HepG2 (cell line): Measurements from ENCODE around the gene ITIH3. TPM values are rescaled to one million over a fixed set of nuclear protein-coding genes. Genes with fewer than 3 reads are reported as not detected.

ENCODE experiments used
- ARHGAP35 ChIP-seq: sonication (generic); formaldehyde crosslinking; IDR thresholded peaks from 2 replicates; pipeline ENCODE4 v1.9.0; 2022; ENCODE audit warnings: mild to moderate bottlenecking, inconsistent platforms, moderate library complexity, missing genetic modification reagents, borderline replicate concordance
- BCL6 ChIP-seq: IDR thresholded peaks from 2 replicates; pipeline ENCODE4 v1.6.1; 2016; ENCODE audit warnings: missing genetic modification reagents, missing compliant biosample characterization
- ETV6 ChIP-seq: sonication (generic); formaldehyde crosslinking; conservative IDR thresholded peaks from 2 replicates; pipeline ENCODE4 v1.4.0; 2020; ENCODE audit warnings: missing genetic modification reagents
- HNF4A ChIP-seq: sonication (generic); formaldehyde crosslinking; IDR thresholded peaks from 2 replicates; pipeline ENCODE4 v1.4.0; 2020; ENCODE audit warnings: missing genetic modification reagents
- IKZF4 ChIP-seq: sonication (generic); formaldehyde crosslinking; IDR thresholded peaks from 2 replicates; pipeline ENCODE4 v1.5.1; 2020; ENCODE audit warnings: borderline replicate concordance, mild to moderate bottlenecking, low read depth, missing genetic modification reagents; ENCODE audit errors: not compliant biosample characterization
- MAFG ChIP-seq: sonication (generic); formaldehyde crosslinking; IDR thresholded peaks from 2 replicates; pipeline ENCODE4 v1.5.1; 2020; ENCODE audit warnings: mild to moderate bottlenecking, missing genetic modification reagents
- MBD4 ChIP-seq: IDR thresholded peaks from 2 replicates; pipeline ENCODE4 v1.6.1; 2012; ENCODE audit warnings: low read length, inconsistent platforms, borderline replicate concordance
- SNRNP70 ChIP-seq: fragments of 200-400 bp; formaldehyde crosslinking; IDR thresholded peaks from 2 replicates; pipeline ENCODE4 v1.6.1; 2017; ENCODE audit warnings: mild to moderate bottlenecking, low read depth, low read length, moderate library complexity
- SRSF4 ChIP-seq: fragments of 200-400 bp; formaldehyde crosslinking; IDR thresholded peaks from one replicate; pipeline ENCODE4 v1.6.1; 2018; ENCODE audit warnings: mild to moderate bottlenecking, low read depth, low read length, moderate library complexity; ENCODE audit not compliant: poor library complexity, severe bottlenecking
- SSRP1 ChIP-seq: IDR thresholded peaks from 2 replicates; pipeline ENCODE4 v1.6.1; 2016; ENCODE audit warnings: control low read depth
- ZBTB42 ChIP-seq: sonication (generic); formaldehyde crosslinking; IDR thresholded peaks from 2 replicates; pipeline ENCODE4 v1.5.0; 2020; ENCODE audit warnings: mild to moderate bottlenecking, missing genetic modification reagents
- ZFP36L2 ChIP-seq: sonication (generic); formaldehyde crosslinking; IDR thresholded peaks from 2 replicates; pipeline ENCODE4 v1.4.0; 2020; ENCODE audit warnings: missing genetic modification reagents
- ZKSCAN5 ChIP-seq: sonication (generic); formaldehyde crosslinking; IDR thresholded peaks from 2 replicates; pipeline ENCODE4 v1.5.1; 2020; ENCODE audit warnings: mild to moderate bottlenecking, missing genetic modification reagents
- ZNF251 ChIP-seq: sonication (generic); formaldehyde crosslinking; IDR thresholded peaks from 2 replicates; pipeline ENCODE4 v1.9.0; 2021; ENCODE audit warnings: mild to moderate bottlenecking, missing genetic modification reagents
- ZNF280B ChIP-seq: sonication (generic); formaldehyde crosslinking; IDR thresholded peaks from 2 replicates; pipeline ENCODE4 v1.5.0; 2020; ENCODE audit warnings: missing genetic modification reagents, mild to moderate bottlenecking, borderline replicate concordance
- ZNF343 ChIP-seq: sonication (generic); formaldehyde crosslinking; IDR thresholded peaks from 2 replicates; pipeline ENCODE4 v1.4.0; 2020; ENCODE audit warnings: mild to moderate bottlenecking, missing genetic modification reagents
- ZNF607 ChIP-seq: sonication (generic); formaldehyde crosslinking; IDR thresholded peaks from 2 replicates; pipeline ENCODE4 v1.5.1; 2020; ENCODE audit warnings: missing genetic modification reagents, mild to moderate bottlenecking, borderline replicate concordance
- ZNF674 ChIP-seq: sonication (generic); formaldehyde crosslinking; IDR thresholded peaks from 2 replicates; pipeline ENCODE4 v1.5.0; 2020; ENCODE audit warnings: low read depth, mild to moderate bottlenecking, missing genetic modification reagents
- ZNF781 ChIP-seq: sonication (generic); formaldehyde crosslinking; IDR thresholded peaks from 2 replicates; pipeline ENCODE4 v1.5.1; 2020; ENCODE audit warnings: borderline replicate concordance, mild to moderate bottlenecking, missing genetic modification reagents; ENCODE audit errors: not compliant biosample characterization
- polyA plus RNA-seq, 8 experiments: library from polyadenylated mRNA; depleted of rRNA in 3 of 8; stranded (reverse) in 7 of 8; unstranded in 1 of 8; fragments of >200 nt; fragmentation: Illumina TruSeq in 4 of 8; extraction: Trizol in 4 of 8; gene quantifications; 2 replicates each; pipeline versions ENCODE4 v1.2.1 to v1.2.3, GENCODE V29; 2011 to 2016; ENCODE audit warnings: low read depth in 4 of 8, missing spikeins in 1 of 8, mixed read lengths in 1 of 8; ENCODE audit not compliant: insufficient read depth in 1 of 8
- total RNA-seq, 5 experiments: library from RNA; depleted of rRNA; stranded (reverse); fragments of >200 nt; fragmentation: Illumina TruSeq; extraction: Trizol; gene quantifications; 2 replicates each; pipeline ENCODE4 v1.2.3, GENCODE V29; 2016; ENCODE audit warnings: low read depth in 1 of 5
- TF ChIP-seq, protein P1 (sequence below): sonication (generic); formaldehyde crosslinking; IDR thresholded peaks from 2 replicates; pipeline ENCODE4 v1.5.1; 2020; ENCODE audit warnings: missing genetic modification reagents, mild to moderate bottlenecking, borderline replicate concordance
- TF ChIP-seq, protein P2 (sequence below): sonication (generic); formaldehyde crosslinking; IDR thresholded peaks from 2 replicates; pipeline ENCODE4 v1.4.0; 2020; ENCODE audit warnings: missing genetic modification reagents
- TF ChIP-seq, protein P3 (sequence below): sonication (generic); formaldehyde crosslinking; IDR thresholded peaks from 2 replicates; pipeline ENCODE4 v1.5.0; 2020; ENCODE audit warnings: mild to moderate bottlenecking, missing genetic modification reagents

Gene ITIH3
- total and polyA plus RNA-seq, 2 of the 13 experiments (the other 11 are each of a cell fraction or from before 2014, with no cell fraction given) = 105 to 632 TPM

GRCh38 chr3:52786330-52787215 lies 8.0 kb upstream of the ITIH3 start (continued):
- TF ChIP-seq ARHGAP35 (no peak), BCL6 (CRISPR knock-in tag) (0 out of 2 replicates have a peak, but pooled peaks have one; percentile 22), ZKSCAN5 (no peak; the same call in 1 of the 2 replicates), SNRNP70 (no peak), ETV6 (no peak), SRSF4 (no peak), ZNF251 (CRISPR knock-in tag) (no peak), ZFP36L2 (CRISPR knock-in tag) (no peak), ZNF674 (no peak), ZNF343 (no peak), ZNF280B (CRISPR knock-in tag) (no peak; the same call in 1 of the 2 replicates), HNF4A (peak; percentile 55), MBD4 (no peak), MAFG (CRISPR knock-in tag) (no peak), ZNF607 (CRISPR knock-in tag) (peak; percentile 51; the same call in 1 of the 2 replicates), IKZF4 (no peak), SSRP1 (CRISPR knock-in tag) (no peak), ZBTB42 (CRISPR knock-in tag) (0 out of 2 replicates have a peak, but pooled peaks have one; percentile 37), ZNF781 (CRISPR knock-in tag) (no peak)
- TF ChIP-seq, protein P1, sequence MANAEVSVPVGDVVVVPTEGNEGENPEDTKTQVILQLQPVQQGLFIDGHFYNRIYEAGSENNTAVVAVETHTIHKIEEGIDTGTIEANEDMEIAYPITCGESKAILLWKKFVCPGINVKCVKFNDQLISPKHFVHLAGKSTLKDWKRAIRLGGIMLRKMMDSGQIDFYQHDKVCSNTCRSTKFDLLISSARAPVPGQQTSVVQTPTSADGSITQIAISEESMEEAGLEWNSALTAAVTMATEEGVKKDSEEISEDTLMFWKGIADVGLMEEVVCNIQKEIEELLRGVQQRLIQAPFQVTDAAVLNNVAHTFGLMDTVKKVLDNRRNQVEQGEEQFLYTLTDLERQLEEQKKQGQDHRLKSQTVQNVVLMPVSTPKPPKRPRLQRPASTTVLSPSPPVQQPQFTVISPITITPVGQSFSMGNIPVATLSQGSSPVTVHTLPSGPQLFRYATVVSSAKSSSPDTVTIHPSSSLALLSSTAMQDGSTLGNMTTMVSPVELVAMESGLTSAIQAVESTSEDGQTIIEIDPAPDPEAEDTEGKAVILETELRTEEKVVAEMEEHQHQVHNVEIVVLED = 0 out of 2 replicates have a peak, but pooled peaks have one; percentile 25
- TF ChIP-seq, protein P2, sequence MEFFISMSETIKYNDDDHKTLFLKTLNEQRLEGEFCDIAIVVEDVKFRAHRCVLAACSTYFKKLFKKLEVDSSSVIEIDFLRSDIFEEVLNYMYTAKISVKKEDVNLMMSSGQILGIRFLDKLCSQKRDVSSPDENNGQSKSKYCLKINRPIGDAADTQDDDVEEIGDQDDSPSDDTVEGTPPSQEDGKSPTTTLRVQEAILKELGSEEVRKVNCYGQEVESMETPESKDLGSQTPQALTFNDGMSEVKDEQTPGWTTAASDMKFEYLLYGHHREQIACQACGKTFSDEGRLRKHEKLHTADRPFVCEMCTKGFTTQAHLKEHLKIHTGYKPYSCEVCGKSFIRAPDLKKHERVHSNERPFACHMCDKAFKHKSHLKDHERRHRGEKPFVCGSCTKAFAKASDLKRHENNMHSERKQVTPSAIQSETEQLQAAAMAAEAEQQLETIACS (CRISPR knock-in tag) = no peak
- TF ChIP-seq, protein P3, sequence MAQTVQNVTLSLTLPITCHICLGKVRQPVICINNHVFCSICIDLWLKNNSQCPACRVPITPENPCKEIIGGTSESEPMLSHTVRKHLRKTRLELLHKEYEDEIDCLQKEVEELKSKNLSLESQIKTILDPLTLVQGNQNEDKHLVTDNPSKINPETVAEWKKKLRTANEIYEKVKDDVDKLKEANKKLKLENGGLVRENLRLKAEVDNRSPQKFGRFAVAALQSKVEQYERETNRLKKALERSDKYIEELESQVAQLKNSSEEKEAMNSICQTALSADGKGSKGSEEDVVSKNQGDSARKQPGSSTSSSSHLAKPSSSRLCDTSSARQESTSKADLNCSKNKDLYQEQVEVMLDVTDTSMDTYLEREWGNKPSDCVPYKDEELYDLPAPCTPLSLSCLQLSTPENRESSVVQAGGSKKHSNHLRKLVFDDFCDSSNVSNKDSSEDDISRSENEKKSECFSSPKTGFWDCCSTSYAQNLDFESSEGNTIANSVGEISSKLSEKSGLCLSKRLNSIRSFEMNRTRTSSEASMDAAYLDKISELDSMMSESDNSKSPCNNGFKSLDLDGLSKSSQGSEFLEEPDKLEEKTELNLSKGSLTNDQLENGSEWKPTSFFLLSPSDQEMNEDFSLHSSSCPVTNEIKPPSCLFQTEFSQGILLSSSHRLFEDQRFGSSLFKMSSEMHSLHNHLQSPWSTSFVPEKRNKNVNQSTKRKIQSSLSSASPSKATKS (CRISPR knock-in tag) = no peak
